Measurements from ENCODE around the gene MPZL2. TPM values are rescaled to one million over a fixed set of nuclear protein-coding genes. Genes with fewer than 3 reads are reported as not detected.

The MPZL2 gene
- total and polyA plus RNA-seq, 2 of the 13 experiments (the other 11 are each of a cell fraction or from before 2014, with no cell fraction given), result 27.9 to 53.7 TPM

DNA sequence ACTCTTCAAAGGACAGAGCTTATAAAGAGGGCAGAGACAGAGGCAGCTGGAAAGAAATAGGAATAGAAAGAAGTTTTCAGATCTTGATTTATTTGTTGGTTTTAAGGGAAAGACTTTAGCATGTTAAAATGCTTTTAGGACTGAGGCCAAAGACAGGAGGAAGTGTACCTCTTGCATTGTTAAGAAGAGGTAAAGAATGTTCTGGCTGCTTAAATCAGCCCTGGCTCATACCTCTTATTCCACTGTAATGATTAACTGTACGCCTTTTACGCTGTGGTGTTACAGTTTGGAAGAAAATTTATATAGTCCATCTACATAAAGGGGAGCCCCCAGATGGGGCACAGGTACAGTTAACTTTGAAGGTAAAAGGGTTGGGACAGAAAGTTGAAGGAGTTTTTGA is 10.1 kb upstream of the MPZL2 start (continued):
- TF ChIP-seq NFRKB (IDR thresholded peaks at IDR 0.05), result no peak
- TF ChIP-seq NR2C2 (CRISPR knock-in tag; IDR thresholded peaks at IDR 0.05; ENCODE audit: borderline replicate concordance), result no peak
- TF ChIP-seq TAF1 (CRISPR knock-in tag; IDR thresholded peaks at IDR 0.05), result no peak

DNA sequence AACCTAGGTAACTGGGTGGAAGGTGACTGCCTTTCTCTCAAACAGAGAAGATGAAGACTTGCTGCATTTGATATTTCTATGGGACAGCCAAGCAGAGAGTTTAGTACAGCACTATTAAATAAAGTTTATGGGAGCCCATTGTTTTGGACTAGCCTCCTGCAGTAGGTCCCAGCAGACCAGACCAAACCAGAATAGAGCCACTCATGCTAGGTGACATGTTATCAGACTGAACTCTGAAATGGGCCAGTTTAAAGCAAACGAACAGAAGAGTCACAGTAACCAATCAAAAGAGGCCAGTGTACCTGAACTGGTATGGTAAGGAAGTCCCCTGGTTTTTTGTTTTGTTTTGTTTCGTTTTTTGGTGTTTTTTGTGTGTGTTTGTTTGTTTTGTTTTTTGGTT is 7.9 kb upstream of the MPZL2 start:
- no peak for DNase-seq (ENCODE audit: low spot score)
- no peak overlapping the region for H3K9ac ChIP-seq (ENCODE audit: insufficient read depth, low read depth, low read length)
- no peak overlapping the region for H3K27ac ChIP-seq (ENCODE audit: extremely low read length, insufficient read depth, low read length)
- H2AFZ ChIP-seq (ENCODE audit: low read length), result no peak overlapping the region
- BruUV-seq (replicated peaks), result no TSS peak
- peaks cover 8% of the 10 kb centered on the region for H3K4me1 ChIP-seq (ENCODE audit: insufficient read depth, low read length)
- in situ Hi-C loops (cut with HindIII; ENCODE audit: extremely low pct_ligation_motif_present, low pct_unique_long_range_greater_than_20kb), result no loop called here
- 3% methylated on average over 2 of the region's 2 CpGs for WGBS (ENCODE audit: low lambda C conversion rate)
- no peaks in the 10 kb centered on the region for H3K36me3 ChIP-seq (replicated peaks in 1 of 2; ENCODE audit: control insufficient read depth in 1 of 2, insufficient read depth in 2 of 2, low read length in 2 of 2)
- POLR2A ChIA-PET, result no interaction called here
- TF ChIP-seq ZEB1 (IDR thresholded peaks at IDR 0.05; ENCODE audit: insufficient replicate concordance, low read depth) (no peak), GTF3A (CRISPR knock-in tag; conservative IDR thresholded peaks at IDR 0.05) (no peak), ZNF878 (CRISPR knock-in tag; IDR thresholded peaks at IDR 0.05) (no peak), BHLHE40 (IDR thresholded peaks at IDR 0.05; ENCODE audit: low read length) (no peak), NKX3-1 (CRISPR knock-in tag; IDR thresholded peaks at IDR 0.05) (no peak), ZNF10 (CRISPR knock-in tag; IDR thresholded peaks at IDR 0.05; ENCODE audit: borderline replicate concordance, low read depth) (no peak), ARHGAP35 (CRISPR knock-in tag; IDR thresholded peaks at IDR 0.05; ENCODE audit: borderline replicate concordance) (no peak), ZBTB37 (CRISPR knock-in tag; IDR thresholded peaks at IDR 0.05) (no peak)
- CTCF ChIA-PET (ENCODE audit: low intra/inter-chr PET ratio, low total read pairs), result no interaction called here
- FAIRE-seq, result no peak
- no peaks in the 10 kb centered on the region for H3K9me3 ChIP-seq (ENCODE audit: low read length)
- ATAC-seq, result no peak
- H4K20me1 ChIP-seq (ENCODE audit: insufficient read depth, low read length), result no peaks in the 10 kb centered on the region
- no peak overlapping the region for H3K4me3 ChIP-seq (replicated peaks in 1 of 3; ENCODE audit: insufficient read depth in 1 of 3, low read depth in 2 of 3, low read length in 3 of 3)
- intact Hi-C loops (cut with micrococcal nuclease; ENCODE audit: unreplicated experiment), result no loop called here
- H3K79me2 ChIP-seq (ENCODE audit: insufficient read depth, low read length), result no peaks in the 10 kb centered on the region
- H3K27me3 ChIP-seq (ENCODE audit: control insufficient read depth in 1 of 2, insufficient read depth in 2 of 2, low read length in 2 of 2), result peaks cover 1 to 3% of the 10 kb centered on the region in 2 experiments; a peak in 1 of 5 replicates
- no peak overlapping the region for H3K4me2 ChIP-seq (ENCODE audit: low read depth, low read length)
